ENCODE measurements around the gene C12orf57. TPM values are rescaled to one million over a fixed set of nuclear protein-coding genes. Genes with fewer than 3 reads are reported as not detected.

C12orf57 gene
- total and polyA plus RNA-seq, 2 of the 13 experiments (the other 11 are each of a cell fraction or from before 2014, with no cell fraction given): 84.0 to 287 TPM

GRCh38 chr12:6954316-6955107, 10.7 kb downstream of the C12orf57 start:
- ChIA-PET CTCF (ENCODE audit: low intra/inter-chr PET ratio, low total read pairs) (no interaction called here), POLR2A (interaction anchor here (0.7 to 1.2 kb wide), 2 partner anchors 8 to 11 kb away, joined by 4 to 5 read pairs; partner anchors contain the start of genes C12orf57 and RNU7-1)
- H3K4me2 ChIP-seq (ENCODE audit: low read depth, low read length): no peak overlapping the region
- H3K79me2 ChIP-seq (ENCODE audit: insufficient read depth, low read length): no peaks in the 10 kb centered on the region
- H3K9ac ChIP-seq (ENCODE audit: insufficient read depth, low read depth, low read length): no peak overlapping the region
- WGBS (ENCODE audit: low lambda C conversion rate): 81% methylated on average over 11 of the region's 21 CpGs
- in situ Hi-C loops (cut with HindIII; ENCODE audit: extremely low pct_ligation_motif_present, low pct_unique_long_range_greater_than_20kb) (no loop called here), intact Hi-C loops (cut with micrococcal nuclease; ENCODE audit: unreplicated experiment) (no loop called here)
- TF ChIP-seq DR1 (CRISPR knock-in tag; IDR thresholded peaks at IDR 0.05) (no peak), ZNF629 (CRISPR knock-in tag; conservative IDR thresholded peaks at IDR 0.05) (0 out of 2 replicates have a peak, but pooled peaks have one; percentile 16)
- H3K4me1 ChIP-seq (ENCODE audit: insufficient read depth, low read length): peaks cover 5% of the 10 kb centered on the region; the same call in 1 of the 2 replicates
- H4K20me1 ChIP-seq (ENCODE audit: insufficient read depth, low read length): no peaks in the 10 kb centered on the region
- H3K9me3 ChIP-seq (ENCODE audit: low read length): no peaks in the 10 kb centered on the region
- no peak overlapping the region for H3K4me3 ChIP-seq (replicated peaks in 1 of 3; ENCODE audit: insufficient read depth in 1 of 3, low read depth in 2 of 3, low read length in 3 of 3)
- FAIRE-seq (no peak), DNase-seq (ENCODE audit: low spot score) (no peak), ATAC-seq (peak; percentile 17; the same call in 1 of the 3 replicates)
- H3K36me3 ChIP-seq (replicated peaks in 1 of 2; ENCODE audit: control insufficient read depth in 1 of 2, insufficient read depth in 2 of 2, low read length in 2 of 2): no peaks in the 10 kb centered on the region; a peak in 1 of 5 replicates
- no peaks in the 10 kb centered on the region for H3K27me3 ChIP-seq (ENCODE audit: control insufficient read depth in 1 of 2, insufficient read depth in 2 of 2, low read length in 2 of 2)
- BruUV-seq (replicated peaks): no TSS peak
- H3K27ac ChIP-seq (ENCODE audit: extremely low read length, insufficient read depth, low read length): no peak overlapping the region
- H2AFZ ChIP-seq (ENCODE audit: low read length): no peak overlapping the region

- ATAC-seq (no peak), FAIRE-seq (no peak), DNase-seq (ENCODE audit: low spot score) (no peak)
- intact Hi-C loops (cut with micrococcal nuclease; ENCODE audit: unreplicated experiment): no loop called here
- no peak overlapping the region for H3K27ac ChIP-seq (ENCODE audit: extremely low read length, insufficient read depth, low read length)
- TF ChIP-seq FLYWCH1 (CRISPR knock-in tag; IDR thresholded peaks at IDR 0.05) (no peak), ZSCAN20 (CRISPR knock-in tag; IDR thresholded peaks at IDR 0.05; ENCODE audit: borderline replicate concordance) (no peak), DZIP1 (CRISPR knock-in tag; IDR thresholded peaks at IDR 0.05) (no peak), NPAS2 (CRISPR knock-in tag; IDR thresholded peaks at IDR 0.05; ENCODE audit: borderline replicate concordance) (no peak), NFRKB (IDR thresholded peaks at IDR 0.05) (no peak), ZNF205 (CRISPR knock-in tag; IDR thresholded peaks at IDR 0.05) (no peak), ZNF354B (CRISPR knock-in tag; IDR thresholded peaks at IDR 0.05) (no peak)
- H4K20me1 ChIP-seq (ENCODE audit: insufficient read depth, low read length): no peaks in the 10 kb centered on the region
- no peak overlapping the region for H3K9ac ChIP-seq (ENCODE audit: insufficient read depth, low read depth, low read length)
- ChIA-PET POLR2A (interaction anchor here (0.7 to 1.3 kb wide), 2 partner anchors 14 to 15 kb away, joined by 3 to 4 read pairs; partner anchors contain the start of genes EMG1 and PHB2), CTCF (ENCODE audit: low intra/inter-chr PET ratio, low total read pairs) (no interaction called here)
- no peaks in the 10 kb centered on the region for H3K27me3 ChIP-seq (ENCODE audit: control insufficient read depth in 1 of 2, insufficient read depth in 2 of 2, low read length in 2 of 2)
- BruUV-seq (replicated peaks): no TSS peak
- H3K4me3 ChIP-seq (replicated peaks in 1 of 3; ENCODE audit: insufficient read depth in 1 of 3, low read depth in 2 of 3, low read length in 3 of 3): no peak overlapping the region
- in situ Hi-C loops (cut with HindIII; ENCODE audit: extremely low pct_ligation_motif_present, low pct_unique_long_range_greater_than_20kb): no loop called here
- H3K9me3 ChIP-seq (ENCODE audit: low read length): no peaks in the 10 kb centered on the region
- H2AFZ ChIP-seq (ENCODE audit: low read length): no peak overlapping the region
- 92% methylated on average over 15 of the region's 22 CpGs for WGBS (ENCODE audit: low lambda C conversion rate)
- H3K4me2 ChIP-seq (ENCODE audit: low read depth, low read length): no peak overlapping the region
- H3K36me3 ChIP-seq (replicated peaks in 1 of 2; ENCODE audit: control insufficient read depth in 1 of 2, insufficient read depth in 2 of 2, low read length in 2 of 2): no peaks in the 10 kb centered on the region; a peak in 1 of 5 replicates
- H3K4me1 ChIP-seq (ENCODE audit: insufficient read depth, low read length): peaks cover 5% of the 10 kb centered on the region; the same call in 1 of the 2 replicates
- no peaks in the 10 kb centered on the region for H3K79me2 ChIP-seq (ENCODE audit: insufficient read depth, low read length)
Measured at GRCh38 chr12:6955108-6956020, 11.5 kb downstream of the C12orf57 start.
